A549 treated with GW870086 at 1 μM for 4 hours (cell line): Measurements from ENCODE around the gene PXMP2. TPM values are rescaled to one million over a fixed set of nuclear protein-coding genes. Genes with fewer than 3 reads are reported as not detected.

Source experiments
- total RNA-seq: library from RNA; stranded (reverse); fragments of 200-300 nt; extraction: Qiagen RNA extraction; gene quantifications from 5 replicates; pipeline ENCODE4 v1.2.3, GENCODE V29; 2022; ENCODE audit warnings: low read depth

Gene PXMP2
- total RNA-seq = 21.1 to 33.0 TPM (median 30.6 TPM) in 5 replicates

GRCh38 chr12:132687211-132688164, at the start of gene PXMP2, which contains the start of gene POLE:
Gene PXMP2 (plus strand): TSS chr12:132687587. CDS start chr12:132687671, 84 bp downstream.
Gene POLE (minus strand): TSS chr12:132687342. CDS start chr12:132687315, 27 bp downstream.

GRCh38 chr12:132710405-132711079, 23.2 kb downstream of the PXMP2 start, which contains the start of gene PGAM5:
Gene PGAM5 (plus strand): TSS chr12:132710842. CDS start chr12:132710877, 35 bp downstream.

Other genes starting within 250 kb of the PXMP2 start
- 62.2 to 94.9 TPM (median 92.4 TPM) in 5 replicates for gene FBRSL1, start 197.4 kb upstream of the PXMP2 start, total RNA-seq
- not detected in 5 replicates for gene LRCOL1, start 77.0 kb upstream of the PXMP2 start, total RNA-seq
- 0.12 TPM in 1 of 5 replicates, not detected in the others for gene P2RX2, start 68.8 kb upstream of the PXMP2 start, total RNA-seq
- 42.9 to 46.7 TPM (median 44.0 TPM) in 5 replicates for gene POLE, start 245 bp upstream of the PXMP2 start, total RNA-seq
- 40.9 to 61.2 TPM (median 56.3 TPM) in 5 replicates for gene PGAM5, start 23.3 kb downstream of the PXMP2 start, total RNA-seq
- gene ANKLE2, start 74.2 kb downstream of the PXMP2 start, total RNA-seq = 65.2 to 77.9 TPM (median 74.1 TPM) in 5 replicates
- gene GOLGA3, start 141.3 kb downstream of the PXMP2 start, total RNA-seq = 16.8 to 25.5 TPM (median 21.4 TPM) in 5 replicates
- 19.7 to 24.4 TPM (median 22.6 TPM) in 5 replicates for gene CHFR, start 200.0 kb downstream of the PXMP2 start, total RNA-seq